NCI-H1105 treated with DMSO at 0.1 percent for 48 hours (cell line): ENCODE results near the gene SST.

ENCODE experiments used
- DNase-seq: peaks from one replicate; lab custom pipeline; 2025; lab: John Stamatoyannopoulos, UW

Gene SST

DNA sequence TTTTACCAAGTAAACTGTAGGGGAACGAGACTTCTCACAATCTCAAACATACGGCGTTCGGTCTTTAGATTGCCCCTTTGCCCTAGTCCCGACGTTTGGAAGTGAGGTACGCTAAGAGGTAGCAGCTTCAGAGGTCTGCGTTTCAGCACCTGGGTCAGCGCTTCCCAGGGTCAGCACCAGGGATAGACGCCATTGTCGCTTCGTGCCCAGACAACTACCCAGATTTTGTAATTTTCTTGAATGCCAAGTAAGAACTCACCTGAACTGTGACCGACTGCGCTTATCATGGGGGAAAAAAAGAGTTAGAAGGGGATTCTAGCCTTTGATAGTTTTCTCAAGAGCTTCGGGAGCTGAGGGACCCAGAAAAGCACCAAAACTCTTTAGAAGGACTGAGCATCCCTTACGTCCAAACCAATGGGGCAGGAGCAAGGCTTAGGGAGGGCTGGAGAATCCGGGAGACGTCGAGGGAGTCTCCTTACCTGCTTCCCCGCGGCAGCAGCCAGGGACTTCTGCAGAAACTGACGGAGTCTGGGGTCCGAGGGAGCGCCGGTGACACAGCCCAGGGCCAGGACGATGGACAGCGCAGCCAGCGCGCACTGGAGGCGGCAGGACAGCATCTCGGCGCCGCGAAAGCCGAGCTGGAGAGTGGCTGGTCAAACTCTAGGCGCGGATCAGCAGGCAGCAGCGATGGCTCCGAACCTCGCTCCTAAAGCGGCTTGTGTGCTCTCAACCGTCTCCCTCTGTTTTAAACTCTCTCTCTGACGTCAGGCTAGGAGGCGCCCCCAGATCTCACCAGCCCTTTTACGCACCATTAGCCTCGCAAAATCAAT lies at the start of gene SST:
TSS of gene SST (minus strand) at position 720 of the 830 bp plus-strand sequence. CDS start at position 617, 103 bp downstream.
- DNase-seq = no peak

DNA sequence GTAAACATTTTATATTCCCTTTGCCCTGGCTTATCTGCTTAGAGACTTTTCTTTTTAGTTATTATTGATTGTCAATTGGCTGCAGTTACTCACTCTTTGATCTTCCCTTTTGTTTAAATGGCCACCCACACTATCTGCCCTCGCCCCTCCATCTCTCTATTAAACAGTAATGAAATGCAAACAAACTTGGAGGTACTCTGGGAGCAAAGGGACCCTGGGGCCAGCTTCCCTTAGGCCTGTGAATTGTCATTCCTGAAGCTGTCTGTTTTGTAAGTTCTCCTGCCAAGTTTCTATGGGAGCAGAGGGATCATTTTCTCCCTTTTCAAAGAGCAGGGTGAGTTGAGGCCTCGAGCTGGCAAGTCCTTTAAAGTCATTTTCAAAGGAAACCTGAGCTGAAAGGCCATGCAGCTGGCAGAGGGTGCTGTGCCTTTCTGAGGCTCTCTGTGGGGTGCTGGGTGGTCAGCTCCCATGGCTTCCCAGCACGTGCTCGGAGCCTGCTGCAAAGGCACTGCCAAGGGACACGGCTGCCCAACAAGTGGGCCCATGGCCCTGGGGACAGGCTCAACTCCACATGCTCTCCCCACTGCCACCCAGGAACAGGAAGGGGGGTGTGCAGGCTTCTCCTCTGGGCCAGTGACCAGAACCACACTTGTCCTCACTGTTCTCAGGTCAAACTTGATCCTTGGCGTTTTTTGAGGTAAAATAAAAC lies 49.6 kb upstream of the SST start:
- peak; percentile 64 for DNase-seq

DNA sequence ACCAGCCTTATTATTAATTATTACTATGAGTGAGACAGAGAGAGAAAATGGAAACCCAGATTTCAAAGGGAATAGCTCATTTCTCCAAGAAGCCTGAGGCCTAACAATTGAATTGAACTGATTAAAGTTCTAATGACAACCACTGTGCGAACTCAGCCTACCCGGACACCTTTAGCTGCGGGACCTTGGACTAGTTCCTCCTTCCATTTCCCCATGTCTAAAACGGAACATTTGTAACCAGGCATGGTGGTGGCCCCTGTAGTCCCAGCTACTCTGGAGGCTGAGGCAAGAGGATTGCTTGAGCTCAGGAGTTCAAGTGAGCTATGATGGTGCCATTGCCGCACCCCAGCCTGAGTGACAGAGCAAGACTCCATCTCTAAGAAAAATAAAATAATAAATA lies 48.6 kb upstream of the SST start:
- DNase-seq = no peak

DNA sequence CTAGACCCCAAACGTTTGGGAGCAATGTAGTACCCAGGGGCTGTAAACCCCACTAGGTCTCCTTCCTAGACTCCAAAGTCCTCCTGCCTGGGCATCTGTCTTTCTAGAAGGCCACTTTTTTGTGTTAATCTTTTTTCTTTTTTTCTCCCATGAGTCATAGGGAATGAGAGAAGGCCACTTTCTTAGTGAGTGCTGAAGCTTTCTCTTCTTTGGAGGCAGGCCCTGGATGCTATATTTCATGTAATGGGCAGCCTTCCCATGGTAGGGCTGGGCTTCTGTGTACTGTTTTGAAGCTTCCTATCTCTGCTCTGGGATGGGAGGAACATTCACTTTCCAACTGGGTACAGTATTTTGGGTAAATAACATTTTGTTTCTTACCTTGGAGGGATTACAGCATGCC lies 47.4 kb upstream of the SST start:
- DNase-seq = no peak

DNA sequence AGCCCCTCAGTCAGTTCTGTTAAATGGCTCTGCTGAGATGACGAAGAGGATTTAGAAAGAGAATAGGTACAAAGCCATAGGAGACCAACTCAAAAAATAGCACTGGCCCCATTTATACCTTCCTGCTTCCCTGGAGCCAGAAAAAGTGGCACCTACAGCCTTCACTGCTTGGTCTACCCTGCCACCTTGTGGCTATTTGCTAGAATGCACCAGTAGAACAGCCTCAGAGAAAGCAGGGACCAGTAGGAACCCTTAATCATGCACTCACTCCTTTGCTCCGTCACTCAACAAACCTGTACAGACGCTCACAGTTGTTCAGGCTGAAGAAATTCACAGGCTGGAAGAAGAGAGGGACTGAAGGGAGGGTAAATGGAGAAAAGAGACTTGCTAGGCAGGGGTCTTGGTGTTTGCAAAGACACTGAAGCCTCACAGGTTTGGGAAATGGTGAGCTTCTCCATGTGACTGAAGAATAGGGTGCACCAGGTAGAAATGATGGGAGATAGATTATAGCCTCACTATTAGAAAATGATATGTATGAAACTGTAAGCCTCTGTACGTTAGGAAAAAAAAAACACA lies 44.3 kb upstream of the SST start:
- DNase-seq = peak; percentile 79

DNA sequence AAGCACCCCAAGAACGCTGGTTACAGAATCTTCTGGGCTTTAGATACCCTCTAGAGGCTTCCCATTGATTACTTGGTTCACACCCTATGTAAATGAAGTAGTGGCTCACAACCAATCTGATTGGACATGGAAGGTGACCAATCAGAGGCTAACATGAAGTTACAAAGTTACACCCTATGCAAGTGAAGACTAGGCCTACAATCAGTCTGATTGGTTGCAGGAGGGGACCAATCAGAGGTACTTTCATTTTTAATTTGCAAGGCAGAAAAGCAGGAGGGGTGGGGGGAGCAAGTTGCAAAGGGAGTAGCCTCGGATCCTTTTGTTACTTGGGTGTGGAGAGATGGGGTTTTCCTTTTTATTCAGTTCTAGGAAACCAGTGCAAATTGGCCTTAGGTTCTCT lies 43.3 kb upstream of the SST start:
- DNase-seq = no peak

DNA sequence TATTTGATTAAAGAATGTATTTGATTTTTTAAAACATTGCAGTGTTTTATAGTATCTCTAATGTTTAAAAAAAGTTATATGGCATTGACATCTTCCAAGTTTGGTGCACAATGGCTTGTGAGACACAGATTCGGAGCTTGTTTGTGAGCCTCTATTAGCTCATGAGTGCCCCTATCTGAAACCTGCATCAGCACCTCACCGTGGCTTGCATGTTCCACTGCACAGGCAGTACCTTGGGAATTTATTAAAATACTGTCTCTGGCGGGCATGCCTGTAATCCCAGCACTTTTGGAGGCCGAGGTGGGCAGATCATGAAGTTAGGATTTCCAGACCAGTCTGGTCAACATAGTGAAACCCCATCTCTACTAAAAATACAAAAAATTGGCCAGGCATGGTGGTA lies 39.0 kb upstream of the SST start:
- DNase-seq = no peak

DNA sequence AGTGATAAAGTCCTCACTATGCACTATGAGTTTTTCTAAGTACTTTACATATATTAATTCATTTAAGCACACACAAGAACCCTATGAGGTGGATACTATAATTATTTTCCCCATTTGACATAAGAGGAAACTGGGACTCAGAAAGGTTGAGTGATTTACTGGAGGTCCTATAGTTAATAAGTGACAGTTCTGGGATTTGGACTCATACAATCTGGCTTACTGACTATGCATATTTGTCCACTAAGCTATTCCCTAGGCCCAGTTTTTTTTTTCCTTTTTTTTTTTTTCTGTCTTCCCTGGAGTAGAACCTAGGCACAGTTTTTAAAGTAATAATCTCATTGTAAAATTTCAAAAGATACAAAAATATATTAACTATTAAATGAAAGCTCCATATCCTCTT lies 38.5 kb upstream of the SST start:
- no peak for DNase-seq

DNA sequence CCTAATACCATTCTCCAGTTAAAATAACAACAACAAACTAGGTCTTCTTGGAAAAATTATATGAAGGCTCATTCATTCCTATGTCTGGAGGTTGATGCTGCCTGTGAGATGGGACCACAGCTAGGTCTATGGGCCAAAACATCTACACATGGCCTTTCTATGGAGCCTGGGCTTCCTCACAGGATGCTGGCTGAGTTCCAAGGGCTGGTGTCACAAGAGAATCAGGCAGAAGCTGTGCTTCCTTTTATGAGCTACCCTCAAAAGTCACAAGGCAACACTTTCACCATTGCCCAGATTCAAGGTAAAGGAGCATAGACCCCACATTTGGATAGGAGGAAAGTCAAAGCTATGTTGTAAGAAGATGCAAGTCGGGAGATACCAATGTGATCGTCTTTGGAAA lies 36.8 kb upstream of the SST start:
- no peak for DNase-seq

DNA sequence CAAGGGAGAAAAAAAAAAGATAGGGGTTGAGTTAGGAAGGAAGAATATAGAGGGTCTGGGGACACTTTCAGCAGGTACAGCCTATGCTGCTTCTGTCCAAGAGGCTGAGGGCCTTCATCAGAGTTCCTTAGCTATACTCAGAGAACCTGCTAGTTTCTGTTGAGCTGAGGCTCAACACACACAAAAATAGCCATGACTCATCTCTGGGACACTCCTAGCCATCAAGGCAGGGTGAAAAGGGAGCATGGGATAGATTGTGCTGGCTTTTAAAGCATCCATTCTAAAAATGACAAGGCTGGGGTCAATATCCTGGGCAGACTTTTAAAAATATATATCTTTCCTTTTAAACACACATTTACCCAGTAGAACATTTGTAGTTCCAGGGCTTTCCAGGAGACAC lies 35.0 kb upstream of the SST start:
- DNase-seq = no peak

DNA sequence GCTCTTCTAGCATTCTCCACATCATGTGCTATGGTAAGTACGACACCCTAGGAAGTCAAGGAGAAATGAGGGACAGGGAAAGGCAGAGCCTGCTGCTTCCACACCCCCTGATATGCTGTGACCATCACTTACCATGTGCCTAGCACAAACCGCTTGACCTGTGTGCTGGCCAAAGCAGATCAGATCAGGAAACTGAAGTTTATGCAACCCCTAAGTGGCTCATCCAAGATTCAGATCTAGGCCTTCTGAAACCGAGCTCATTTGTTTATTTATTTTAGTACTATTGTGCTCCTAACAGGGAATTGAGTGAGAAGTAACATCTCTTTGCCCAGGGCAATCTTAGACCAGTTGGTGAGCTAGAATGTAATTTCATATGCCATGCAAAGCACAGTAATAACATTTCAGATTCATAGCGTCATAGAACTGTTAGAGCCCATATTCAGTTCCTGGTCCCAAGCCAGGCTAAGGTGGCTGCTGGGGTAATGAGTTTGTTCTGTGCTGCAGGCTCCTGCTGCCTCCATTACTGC lies 32.4 kb upstream of the SST start, which contains the start of gene RTP2:
TSS of gene RTP2 (minus strand) at position 51 of the 527 bp plus-strand sequence. CDS start 429 bp downstream, outside the sequence.
- no peak for DNase-seq

DNA sequence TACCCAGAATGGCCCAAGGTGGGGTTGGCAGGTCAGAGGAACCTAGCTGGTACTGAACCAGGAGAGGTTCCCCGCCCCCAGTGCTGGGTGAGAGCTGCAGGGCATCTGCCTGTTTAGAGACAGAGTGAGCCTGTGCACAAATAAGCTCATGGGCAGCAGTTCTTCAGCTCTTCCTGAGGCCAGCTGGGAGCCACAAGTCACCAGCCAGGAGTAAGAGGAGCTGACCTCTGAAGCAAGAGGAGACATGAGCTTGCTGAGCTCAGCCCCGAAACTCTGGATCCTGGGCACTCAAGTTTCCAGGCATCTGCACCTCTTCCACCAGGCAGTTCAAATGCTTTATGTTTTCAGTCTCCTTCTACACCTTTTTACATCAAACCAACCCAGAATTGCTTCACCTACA lies 30.1 kb upstream of the SST start:
- DNase-seq = no peak

DNA sequence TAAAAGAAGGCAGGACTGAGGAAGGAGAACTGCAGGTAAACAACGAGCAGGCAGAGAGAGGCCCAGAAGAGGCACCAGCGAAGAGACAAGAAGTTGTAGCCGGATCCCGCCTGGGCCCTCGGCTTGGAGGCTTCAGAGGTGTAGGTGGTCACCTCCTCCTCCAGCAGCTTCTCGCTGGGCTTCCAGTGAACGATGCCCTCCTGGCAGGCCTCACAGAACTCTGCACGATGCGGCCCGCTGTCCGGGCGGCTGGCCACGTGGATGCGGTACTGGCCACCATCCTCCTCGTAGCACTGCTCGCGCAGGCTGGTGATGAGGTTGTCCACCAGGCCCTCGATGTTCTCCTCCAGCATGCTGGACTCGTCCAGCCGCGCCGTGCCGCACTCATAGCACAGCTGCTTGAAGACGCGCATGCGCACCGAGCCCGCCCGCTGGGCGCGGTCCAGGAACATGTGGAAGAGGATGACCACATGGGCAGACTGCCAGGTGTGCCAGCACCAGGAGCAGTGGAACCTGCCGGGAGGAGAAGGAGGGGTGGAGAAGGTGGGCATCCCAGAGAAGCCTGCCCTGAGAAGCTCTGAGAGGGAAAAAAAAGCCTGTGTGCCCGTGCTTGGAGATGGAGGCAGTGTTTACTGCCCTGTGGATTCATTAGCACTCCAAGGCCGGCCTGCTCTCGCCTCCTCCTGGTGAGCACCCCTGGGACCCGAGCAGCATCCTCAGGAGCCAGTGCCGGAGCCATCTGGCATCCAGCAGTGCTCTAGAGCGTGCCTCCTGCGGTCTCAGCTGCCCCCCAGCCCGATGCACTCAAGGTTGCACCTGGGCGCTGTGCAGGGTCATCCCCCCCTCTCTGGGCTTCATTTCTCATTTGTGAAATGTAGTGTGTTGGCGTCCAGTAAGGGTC lies 28.6 kb upstream of the SST start:
- no peak for DNase-seq

DNA sequence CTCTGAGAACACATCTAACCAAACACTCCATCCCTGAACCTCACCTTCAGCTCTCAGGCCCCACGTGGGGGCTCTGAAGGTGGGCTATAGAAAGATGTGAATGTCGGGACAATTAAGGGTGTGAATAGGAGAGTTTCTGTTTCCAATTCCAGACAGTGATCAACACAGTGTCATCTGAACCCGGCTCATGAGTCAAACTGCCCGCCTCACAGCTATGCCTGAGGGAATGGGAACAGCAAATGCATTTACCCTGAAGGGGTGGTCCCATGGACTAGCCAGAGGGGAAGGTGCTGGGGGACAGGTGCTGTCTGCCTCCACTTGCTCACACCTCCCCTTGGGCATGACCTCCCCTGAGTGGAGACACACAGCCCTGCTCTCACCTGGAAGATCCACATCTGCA lies 25.8 kb upstream of the SST start:
- DNase-seq = no peak

DNA sequence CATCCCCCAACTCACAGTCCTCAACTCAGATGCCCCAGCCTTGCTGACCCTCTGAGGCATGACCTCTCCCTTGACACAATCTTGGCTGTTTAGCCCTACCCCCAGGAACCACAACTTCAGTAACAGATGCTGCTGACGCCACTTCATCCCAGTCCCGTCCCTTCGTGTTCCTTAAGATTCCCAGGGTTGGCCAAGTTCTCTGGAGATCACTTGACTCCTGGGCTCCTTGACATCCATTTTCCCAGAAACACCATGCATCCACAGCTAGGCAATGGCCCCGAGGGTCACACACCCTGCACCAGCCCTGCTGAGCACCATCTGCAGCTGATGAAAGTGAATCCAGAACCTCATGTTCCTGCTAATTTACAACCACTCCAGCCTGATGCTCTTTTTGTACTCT lies 25.3 kb upstream of the SST start:
- DNase-seq = no peak

DNA sequence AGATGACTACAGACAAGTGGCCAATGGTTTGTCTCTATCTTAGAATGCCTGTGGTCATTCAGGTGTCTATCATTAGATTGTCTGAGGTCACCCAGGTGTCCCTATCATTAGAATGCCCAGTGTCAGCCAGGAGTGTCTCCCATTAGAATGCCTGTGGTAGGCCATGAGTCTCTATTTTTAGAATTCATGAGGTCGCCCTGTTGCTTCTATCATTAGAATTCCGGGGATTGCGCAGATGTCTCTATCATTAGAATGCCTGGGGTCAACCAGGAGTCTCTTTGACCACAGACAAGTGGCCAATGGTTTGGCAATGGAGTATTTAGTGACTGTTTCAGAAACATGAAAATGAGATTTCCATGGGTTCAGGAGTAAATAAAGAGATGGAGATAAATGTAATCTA lies 24.6 kb upstream of the SST start:
- DNase-seq = no peak

DNA sequence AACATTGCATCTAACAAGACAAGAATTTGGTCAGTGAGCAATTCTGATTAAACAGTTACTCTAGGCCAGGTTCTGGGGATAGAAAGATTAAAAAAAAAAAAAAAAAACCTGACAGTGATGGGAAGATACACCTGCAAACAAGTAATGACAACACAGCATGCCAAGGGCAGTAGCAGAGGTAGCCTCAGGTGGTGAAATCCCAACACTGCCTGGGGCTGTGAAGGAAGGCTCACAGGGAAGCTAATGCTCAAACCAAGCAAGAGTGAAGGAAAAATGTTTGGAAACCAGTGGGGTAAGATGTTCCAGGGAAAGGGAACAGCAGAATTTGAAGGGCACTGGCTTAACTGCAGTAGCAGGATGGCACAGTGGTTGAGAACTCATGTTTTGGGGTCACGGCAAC lies 23.2 kb upstream of the SST start:
- no peak for DNase-seq

DNA sequence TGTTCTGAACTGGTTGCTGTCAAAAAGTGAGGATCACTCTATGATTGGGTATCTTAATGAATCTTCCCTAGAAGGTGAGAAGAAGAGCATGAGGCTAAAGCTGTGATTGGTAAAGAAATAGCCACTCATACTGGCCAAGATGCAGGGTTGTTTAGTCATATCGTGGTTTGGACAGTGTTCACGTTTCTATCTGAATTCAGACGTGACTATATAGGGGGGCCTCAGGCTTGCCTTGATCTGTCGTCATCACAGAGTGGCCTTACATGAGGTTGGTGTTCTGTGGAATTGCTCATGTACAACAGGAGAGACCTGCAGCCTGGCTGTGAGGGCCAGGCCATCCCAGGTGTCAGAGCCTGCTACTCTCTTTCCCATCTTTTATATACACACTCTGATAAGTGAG lies 19.8 kb upstream of the SST start:
- DNase-seq = no peak

DNA sequence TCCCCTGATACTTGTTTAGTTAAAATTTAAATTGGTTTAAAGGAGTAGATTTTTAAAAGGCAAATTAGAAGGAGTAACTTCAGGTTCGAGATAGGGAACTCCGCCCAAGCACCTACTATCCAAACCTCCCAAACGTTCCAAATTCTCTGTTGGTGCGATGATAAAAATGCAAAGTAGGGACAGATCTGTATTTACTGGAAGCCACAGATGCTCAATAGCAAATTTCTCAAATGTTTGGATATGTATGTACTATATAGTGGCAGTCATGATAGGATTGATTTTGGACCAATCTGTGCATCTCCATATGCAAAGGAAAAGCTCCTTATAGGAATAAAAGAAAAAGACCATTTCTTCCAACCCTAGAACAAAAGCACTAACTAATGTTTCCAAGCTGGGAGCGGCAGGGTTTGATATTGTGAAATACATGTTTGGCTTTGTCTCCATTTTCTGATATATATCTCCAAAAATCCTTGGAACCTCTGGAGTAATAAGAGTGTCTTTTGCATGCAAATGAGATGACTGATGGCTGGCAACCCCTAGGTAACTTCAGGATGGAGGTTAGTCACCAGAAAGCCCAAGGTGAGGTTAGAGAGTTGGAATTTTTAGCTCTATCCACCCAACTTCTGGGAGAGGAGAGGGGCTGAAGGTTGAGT lies 16.6 kb upstream of the SST start:
- DNase-seq = no peak

DNA sequence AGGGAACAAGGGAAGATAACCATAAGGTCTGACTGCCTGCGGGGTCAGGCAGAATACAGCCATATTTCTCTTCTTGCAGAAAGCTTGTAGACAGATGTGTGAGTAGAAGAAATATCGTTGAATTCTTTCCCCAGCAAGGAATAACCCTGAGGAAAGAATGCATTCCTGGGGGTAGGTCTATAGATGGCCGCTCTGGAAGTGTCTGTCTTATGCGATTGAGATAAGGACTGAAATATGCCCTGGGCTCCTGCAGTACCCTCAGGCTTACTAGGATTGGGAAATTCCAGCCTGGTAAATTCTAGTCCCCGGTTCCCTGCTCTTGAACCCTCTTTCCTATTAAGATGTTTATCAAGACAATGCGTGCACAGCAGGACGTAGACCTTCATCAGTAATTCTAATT lies 15.8 kb upstream of the SST start:
- DNase-seq = no peak

DNA sequence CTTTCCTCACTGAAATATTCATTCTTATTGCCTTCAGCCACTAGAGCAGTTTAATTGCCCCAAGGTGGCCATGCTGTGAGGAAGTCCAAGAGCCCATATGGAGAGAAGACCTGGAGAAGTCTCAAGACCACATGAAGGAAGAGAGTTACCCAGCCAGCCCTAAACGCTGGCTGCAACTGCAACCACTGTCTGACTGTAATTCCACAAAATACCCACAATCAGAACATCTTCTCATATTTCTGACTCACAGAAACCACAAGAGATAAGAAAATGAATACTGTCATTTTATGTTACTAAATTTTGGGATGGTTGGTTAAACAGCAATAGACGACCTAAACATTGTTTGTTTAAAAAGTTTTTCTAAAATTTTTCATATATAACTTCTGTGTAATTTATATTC lies 14.7 kb upstream of the SST start:
- no peak for DNase-seq
